MCF 10A (cell line): ENCODE measurements around the gene ZNF488. TPM values are rescaled to one million over a fixed set of nuclear protein-coding genes. Genes with fewer than 3 reads are reported as not detected.

ENCODE experiments used
- BruUV-seq: library from RNA; stranded (reverse); fragments of 400-500 nt; replicated peaks from 2 replicates; lab custom pipeline; 2021; lab: Mats Ljungman, UMichigan
- CTCF ChIA-PET: fragments of 300-600 bp; sonication (Branson Sonifier 250); formaldehyde crosslinking; extraction: SDS; loops from one replicate; lab custom pipeline; 2021; ENCODE audit warnings: antibody characterized with exemption, inconsistent platforms; lab: Yijun Ruan, JAX
- POLR2A ChIA-PET: fragments of 300-600, 350-650 bp; sonication (Branson Sonifier 250); formaldehyde crosslinking; extraction: SDS; loops from one replicate; lab custom pipeline; 2020; ENCODE audit warnings: antibody characterized with exemption, inconsistent platforms; lab: Yijun Ruan, JAX
- DNase-seq: peaks from one replicate; pipeline ENCODE4 v3.0.0-alpha.2; 2018; ENCODE audit not compliant: unreplicated experiment
- H3K27ac Mint-ChIP-seq: one replicate; pipeline ENCODE4 v1.8.0; 2022; ENCODE audit warnings: mild to moderate bottlenecking, low read depth, mixed read lengths; ENCODE audit not compliant: unreplicated experiment
- H3K27me3 Mint-ChIP-seq: one replicate; pipeline ENCODE4 v1.8.0; 2022; ENCODE audit warnings: mixed read lengths; ENCODE audit not compliant: insufficient read depth, unreplicated experiment
- H3K36me3 Mint-ChIP-seq: one replicate; pipeline ENCODE4 v1.8.0; 2022; ENCODE audit warnings: mild to moderate bottlenecking, moderate library complexity, mixed read lengths; ENCODE audit not compliant: insufficient read depth, unreplicated experiment
- H3K4me1 Mint-ChIP-seq: one replicate; pipeline ENCODE4 v1.8.0; 2022; ENCODE audit warnings: mixed read lengths; ENCODE audit not compliant: insufficient read depth, unreplicated experiment
- H3K4me3 Mint-ChIP-seq: one replicate; pipeline ENCODE4 v1.8.0; 2022; ENCODE audit warnings: mild to moderate bottlenecking, moderate library complexity, mixed read lengths; ENCODE audit not compliant: unreplicated experiment
- H3K9me3 Mint-ChIP-seq: one replicate; pipeline ENCODE4 v1.8.0; 2022; ENCODE audit warnings: mixed read lengths; ENCODE audit not compliant: unreplicated experiment
- intact Hi-C: fragments of 100-400 bp; cut with micrococcal nuclease; formaldehyde crosslinking; loops from 2 replicates; pipeline ENCODE4 v1.14.1; 2022
- total RNA-seq: library from RNA; stranded (reverse); gene quantifications from 2 replicates; pipeline ENCODE4 v1.2.3, GENCODE V29; 2022
- TF ChIP-seq, protein P1 (sequence below): fragments of 200-600 bp; IDR thresholded peaks from one replicate; pipeline ENCODE4 v1.8.0; 2022; ENCODE audit warnings: antibody characterized with exemption, mild to moderate bottlenecking; ENCODE audit not compliant: unreplicated experiment

The ZNF488 gene
- total RNA-seq, 1 experiment from 2014 or later = 0.12 TPM

DNA sequence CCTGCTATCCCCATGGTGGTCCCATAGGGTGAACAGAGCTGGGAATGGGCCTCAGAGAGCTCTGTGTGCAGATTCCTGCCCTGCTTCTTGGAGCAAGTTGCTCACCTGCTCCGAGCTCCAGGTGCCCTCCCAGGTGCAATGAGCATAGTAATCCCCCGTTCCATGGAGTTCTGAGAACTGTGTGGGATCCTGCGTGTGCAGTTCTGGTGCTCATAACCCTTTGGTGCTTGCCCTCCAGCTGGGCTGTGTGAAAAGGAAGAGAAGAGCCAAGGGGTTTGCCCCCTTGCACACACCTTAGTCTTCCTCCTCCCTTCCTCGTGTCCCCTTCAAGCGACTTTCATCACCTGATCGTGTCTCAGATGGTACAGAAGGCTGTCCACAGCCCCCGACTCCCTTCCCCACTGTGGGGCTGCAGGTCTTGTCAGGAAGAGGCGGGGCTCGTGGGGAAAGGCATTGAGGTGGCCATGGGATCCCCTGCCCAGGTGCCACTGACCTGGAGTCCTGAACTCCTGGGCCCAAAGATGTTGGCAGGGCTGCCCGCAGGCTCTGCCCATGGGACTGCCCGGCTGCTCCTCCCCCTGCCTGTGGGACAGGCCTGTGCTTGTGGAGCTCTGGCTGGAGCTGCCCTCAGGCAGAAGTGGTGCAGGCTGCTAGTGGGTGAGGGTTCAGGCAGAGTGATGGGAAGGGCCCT, 21.9 kb upstream of the ZNF488 start:
- POLR2A ChIA-PET = interaction anchor here (0.6 to 3.6 kb wide), 8 partner anchors 8 to 47 kb away, joined by 3 to 30 read pairs (median 7); partner anchors contain the start of gene ZNF488
- Mint-ChIP-seq H3K27ac (no peak overlapping the region), H3K4me3 (no peak overlapping the region), H3K4me1 (peaks cover 26% of the 10 kb centered on the region), H3K36me3 (no peaks in the 10 kb centered on the region), H3K27me3 (no peaks in the 10 kb centered on the region), H3K9me3 (no peaks in the 10 kb centered on the region)
- CTCF ChIA-PET = interaction anchor here (0.6 to 1.9 kb wide), 4 partner anchors 10 to 32 kb away, joined by 3 to 8 read pairs (median 6); no protein-coding TSS in a partner anchor
- intact Hi-C loops = no loop called here
- no TSS peak for BruUV-seq
- TF ChIP-seq, protein P1, sequence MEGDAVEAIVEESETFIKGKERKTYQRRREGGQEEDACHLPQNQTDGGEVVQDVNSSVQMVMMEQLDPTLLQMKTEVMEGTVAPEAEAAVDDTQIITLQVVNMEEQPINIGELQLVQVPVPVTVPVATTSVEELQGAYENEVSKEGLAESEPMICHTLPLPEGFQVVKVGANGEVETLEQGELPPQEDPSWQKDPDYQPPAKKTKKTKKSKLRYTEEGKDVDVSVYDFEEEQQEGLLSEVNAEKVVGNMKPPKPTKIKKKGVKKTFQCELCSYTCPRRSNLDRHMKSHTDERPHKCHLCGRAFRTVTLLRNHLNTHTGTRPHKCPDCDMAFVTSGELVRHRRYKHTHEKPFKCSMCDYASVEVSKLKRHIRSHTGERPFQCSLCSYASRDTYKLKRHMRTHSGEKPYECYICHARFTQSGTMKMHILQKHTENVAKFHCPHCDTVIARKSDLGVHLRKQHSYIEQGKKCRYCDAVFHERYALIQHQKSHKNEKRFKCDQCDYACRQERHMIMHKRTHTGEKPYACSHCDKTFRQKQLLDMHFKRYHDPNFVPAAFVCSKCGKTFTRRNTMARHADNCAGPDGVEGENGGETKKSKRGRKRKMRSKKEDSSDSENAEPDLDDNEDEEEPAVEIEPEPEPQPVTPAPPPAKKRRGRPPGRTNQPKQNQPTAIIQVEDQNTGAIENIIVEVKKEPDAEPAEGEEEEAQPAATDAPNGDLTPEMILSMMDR = no peak
- DNase-seq = peak; percentile 57

DNA sequence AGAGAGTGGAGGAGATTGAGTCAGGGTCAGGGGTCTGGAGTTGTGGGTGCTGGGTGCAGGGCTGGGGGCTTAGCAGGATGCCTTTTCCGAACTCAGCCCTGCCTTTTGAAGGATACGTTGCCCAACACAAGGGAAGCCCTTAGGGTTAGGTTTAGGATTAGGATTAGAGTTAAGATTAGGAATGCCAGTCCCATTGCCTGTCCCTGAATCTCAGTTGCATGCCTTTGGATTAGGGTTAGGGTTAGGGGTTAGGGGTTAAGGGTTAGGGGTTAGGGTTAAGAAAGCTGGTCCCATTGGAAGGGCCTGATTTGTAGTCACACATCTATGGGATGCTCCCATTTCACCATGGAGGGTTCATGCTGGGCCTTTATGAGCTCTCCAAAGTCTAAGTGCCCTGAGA, 20.8 kb upstream of the ZNF488 start:
- no peaks in the 10 kb centered on the region for H3K36me3 Mint-ChIP-seq
- H3K4me3 Mint-ChIP-seq = no peak overlapping the region
- TF ChIP-seq, protein P1 = no peak
- no TSS peak for BruUV-seq
- H3K9me3 Mint-ChIP-seq = no peaks in the 10 kb centered on the region
- intact Hi-C loops = no loop called here
- H3K27me3 Mint-ChIP-seq = no peaks in the 10 kb centered on the region
- no peak for DNase-seq
- H3K27ac Mint-ChIP-seq = no peak overlapping the region
- peaks cover 20% of the 10 kb centered on the region for H3K4me1 Mint-ChIP-seq
- POLR2A ChIA-PET = interaction anchor here (2.1 to 3.6 kb wide), 2 partner anchors 9 to 33 kb away, joined by 6 to 30 read pairs; no protein-coding TSS in a partner anchor
- CTCF ChIA-PET = interaction anchor here (1.0 to 1.9 kb wide), 4 partner anchors 9 to 33 kb away, joined by 3 to 8 read pairs (median 6); no protein-coding TSS in a partner anchor

DNA sequence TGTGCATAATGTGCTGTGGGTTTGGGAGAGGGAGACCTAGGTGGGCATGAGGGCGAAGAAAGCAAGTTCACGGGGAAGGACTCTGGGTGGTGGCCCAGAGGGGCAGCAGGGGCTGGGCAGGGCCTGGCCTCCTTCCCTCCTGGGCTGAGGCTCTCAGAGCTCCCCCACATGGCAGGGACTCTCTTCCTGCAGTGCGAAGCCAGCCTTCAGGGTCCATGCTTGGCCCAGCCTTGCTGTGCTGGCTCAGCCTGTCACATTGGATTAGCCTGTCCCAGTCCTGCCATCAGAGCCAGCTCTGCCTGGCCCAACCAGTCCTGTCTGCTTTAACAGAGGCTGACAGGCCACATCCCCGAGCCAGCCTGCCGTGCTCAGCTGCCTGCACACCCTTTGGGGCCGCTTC, 20.4 kb upstream of the ZNF488 start:
- peaks cover 20% of the 10 kb centered on the region for H3K4me1 Mint-ChIP-seq
- TF ChIP-seq, protein P1 = no peak
- no peaks in the 10 kb centered on the region for H3K36me3 Mint-ChIP-seq
- DNase-seq = no peak
- H3K27me3 Mint-ChIP-seq = no peaks in the 10 kb centered on the region
- intact Hi-C loops = no loop called here
- CTCF ChIA-PET = interaction anchor here (1.0 to 1.9 kb wide), 4 partner anchors 8 to 34 kb away, joined by 4 to 8 read pairs (median 4); no protein-coding TSS in a partner anchor
- H3K9me3 Mint-ChIP-seq = no peaks in the 10 kb centered on the region
- H3K4me3 Mint-ChIP-seq = no peak overlapping the region
- POLR2A ChIA-PET = interaction anchor here (2.1 to 3.6 kb wide), 3 partner anchors 9 to 34 kb away, joined by 6 to 30 read pairs (median 13); partner anchors contain the start of gene ZNF488
- no TSS peak for BruUV-seq
- no peak overlapping the region for H3K27ac Mint-ChIP-seq
